OCI-M1 (cell line): Measurements from ENCODE around the gene BAIAP2L2.

ENCODE experiments used
- DNase-seq: peaks from one replicate; lab custom pipeline; 2025; lab: John Stamatoyannopoulos, UW

Gene BAIAP2L2

DNA sequence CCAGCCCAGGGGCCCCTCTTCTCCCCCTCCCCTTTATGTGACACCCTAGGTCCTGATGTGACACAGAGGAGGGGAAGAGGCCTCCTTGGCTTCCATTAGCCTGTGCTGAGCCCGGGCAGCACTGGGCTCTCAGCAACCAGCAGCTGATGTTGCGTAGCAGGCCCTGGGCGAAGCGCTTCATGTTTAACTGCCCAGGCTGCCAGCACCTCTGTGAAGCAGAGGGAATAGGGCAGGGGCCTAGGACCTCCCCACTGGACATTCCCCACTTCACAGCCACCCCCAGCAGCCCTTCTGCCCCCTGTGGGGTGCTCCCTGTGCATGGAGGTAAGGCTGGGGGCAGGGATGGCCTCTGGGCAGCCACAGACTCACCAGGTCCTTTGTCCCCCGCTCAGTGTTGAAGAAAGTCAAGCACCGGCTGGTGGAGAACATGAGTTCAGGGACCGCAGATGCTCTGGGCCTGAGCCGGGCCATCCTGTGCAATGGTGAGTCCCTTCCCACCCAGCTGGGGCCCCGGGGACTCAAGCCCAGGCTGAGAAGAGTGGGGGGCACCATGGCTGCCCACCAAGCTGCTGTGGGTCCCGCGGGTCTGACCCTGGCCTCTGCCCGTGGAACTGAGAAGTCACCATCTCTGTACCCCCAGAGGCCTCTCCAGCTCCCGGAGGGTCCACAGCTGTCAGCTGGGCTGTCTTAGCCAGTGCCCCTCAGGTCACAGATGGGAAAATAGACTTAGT lies 41.7 kb downstream of the BAIAP2L2 start:
- no peak for DNase-seq

GRCh38 chr22:38067761-38068360 lies 42.6 kb downstream of the BAIAP2L2 start:
- no peak for DNase-seq

DNA sequence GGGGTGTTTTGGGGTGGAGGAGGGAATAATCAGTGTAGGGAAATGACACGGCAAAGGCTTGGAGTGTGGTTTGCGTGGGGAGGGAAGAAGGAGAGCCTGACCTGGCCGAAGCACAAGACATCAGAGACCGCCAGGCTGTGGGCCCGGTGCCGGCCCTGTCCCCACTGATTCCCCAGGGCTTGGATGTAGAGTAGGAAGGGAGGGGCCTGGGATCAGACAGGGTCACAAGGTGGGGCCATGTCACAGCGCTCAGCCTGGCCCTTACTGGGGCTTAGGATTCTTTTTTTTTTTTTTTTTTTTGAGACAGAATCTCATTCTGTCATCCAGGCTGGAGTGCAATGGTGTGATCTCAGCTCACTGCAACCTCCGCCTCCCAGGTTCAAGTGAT lies 43.5 kb downstream of the BAIAP2L2 start:
- no peak for DNase-seq

GRCh38 chr22:38066381-38067027 lies 44.0 kb downstream of the BAIAP2L2 start:
- DNase-seq, result no peak

GRCh38 chr22:38065539-38065938 lies 44.9 kb downstream of the BAIAP2L2 start:
- no peak for DNase-seq

GRCh38 chr22:38062791-38063190 lies 47.7 kb downstream of the BAIAP2L2 start:
- no peak for DNase-seq

GRCh38 chr22:38056969-38057891 lies 53.3 kb downstream of the BAIAP2L2 start, which contains the start of gene PICK1:
Gene PICK1, plus strand, starts transcription at chr22:38057404. Its CDS starts 406 bp downstream, at chr22:38057810.
- DNase-seq, result peak; percentile 87

DNA sequence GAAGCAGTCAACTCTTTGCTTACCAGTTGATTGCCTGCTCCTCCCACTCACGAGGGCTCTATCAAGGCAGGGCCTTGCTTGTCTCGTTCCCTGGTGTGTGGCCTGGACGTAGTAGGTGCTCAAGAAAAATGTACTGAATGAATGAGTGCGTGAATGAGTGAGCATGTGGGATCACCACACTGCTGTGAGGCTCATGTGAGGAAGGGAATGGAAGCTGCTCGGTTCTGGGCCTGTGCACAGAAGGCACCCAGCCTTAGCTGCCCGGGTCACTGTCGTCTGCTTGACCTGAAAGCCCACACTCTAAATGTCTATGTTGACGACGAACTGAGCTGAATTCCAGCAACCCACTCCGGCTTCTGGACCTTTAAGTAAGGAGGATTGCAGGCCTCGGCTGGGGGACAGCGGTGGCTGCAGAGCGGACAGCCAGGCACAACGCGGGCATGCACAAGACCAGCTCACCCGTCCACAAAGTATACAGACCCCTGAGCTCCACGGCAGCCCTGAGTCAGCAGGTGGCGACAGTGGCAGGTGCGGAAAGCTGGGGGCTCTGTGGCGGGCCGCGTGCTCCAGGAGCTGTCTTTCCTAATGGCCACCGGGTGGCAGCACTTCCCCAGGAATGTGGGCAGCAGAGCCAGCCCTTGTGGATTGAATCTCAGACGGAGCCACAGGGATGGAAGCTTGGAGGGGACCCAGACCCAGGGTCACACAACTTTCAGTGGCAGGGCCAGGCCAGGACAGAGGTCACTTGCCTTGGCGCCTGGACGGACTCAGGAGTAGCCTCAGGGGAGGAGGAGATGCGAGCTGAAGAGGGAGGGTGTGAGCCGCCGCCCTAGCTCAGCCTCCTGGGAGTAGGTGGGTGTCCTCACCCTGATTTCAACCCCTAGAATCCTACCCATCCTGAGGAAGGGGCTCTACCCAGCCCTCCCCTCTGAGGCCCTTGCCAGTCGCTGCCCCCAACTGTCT lies 58.3 kb downstream of the BAIAP2L2 start:
- DNase-seq, result peak; percentile 85

GRCh38 chr22:38051261-38051660 lies 59.2 kb downstream of the BAIAP2L2 start:
- DNase-seq, result no peak

GRCh38 chr22:38050720-38051119 lies 59.8 kb downstream of the BAIAP2L2 start:
- DNase-seq, result no peak

- DNase-seq, result no peak
Measured at GRCh38 chr22:38049812-38050619, 60.5 kb downstream of the BAIAP2L2 start.

DNA sequence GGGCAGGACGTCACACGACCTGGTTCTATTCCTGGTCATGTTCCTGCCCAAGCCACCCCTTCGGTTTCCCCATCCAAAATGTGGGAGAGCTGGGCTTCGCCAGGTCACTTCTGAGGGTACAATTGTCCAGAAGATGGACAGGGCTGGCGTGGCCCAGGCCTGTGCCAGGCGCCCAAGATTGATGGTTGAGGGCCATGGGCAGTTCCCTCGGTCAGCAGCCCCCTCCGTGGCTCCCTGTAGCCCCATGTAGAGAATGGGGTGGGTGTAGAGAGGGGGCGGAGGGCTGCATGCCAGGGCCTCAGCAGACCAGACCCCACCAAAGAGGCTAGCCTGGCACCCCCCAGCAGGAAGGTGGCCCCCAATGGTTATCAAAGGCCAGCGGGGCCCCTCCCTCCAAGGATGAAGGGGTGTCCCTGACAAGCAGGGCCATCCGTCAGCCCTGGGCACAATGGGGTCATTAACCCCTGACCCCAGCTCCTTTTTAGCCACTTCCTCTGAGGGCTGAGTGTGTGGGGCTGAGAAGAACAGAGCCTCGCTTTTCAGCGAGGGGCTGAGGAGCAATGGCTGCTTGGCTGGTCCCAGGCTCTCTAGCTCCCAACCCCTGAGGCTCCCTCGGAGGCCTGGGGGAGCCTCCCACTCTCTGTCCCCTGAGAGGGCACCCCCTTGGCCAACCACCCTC lies 64.3 kb downstream of the BAIAP2L2 start:
- no peak for DNase-seq

GRCh38 chr22:38043151-38044039 lies 67.1 kb downstream of the BAIAP2L2 start:
- no peak for DNase-seq

DNA sequence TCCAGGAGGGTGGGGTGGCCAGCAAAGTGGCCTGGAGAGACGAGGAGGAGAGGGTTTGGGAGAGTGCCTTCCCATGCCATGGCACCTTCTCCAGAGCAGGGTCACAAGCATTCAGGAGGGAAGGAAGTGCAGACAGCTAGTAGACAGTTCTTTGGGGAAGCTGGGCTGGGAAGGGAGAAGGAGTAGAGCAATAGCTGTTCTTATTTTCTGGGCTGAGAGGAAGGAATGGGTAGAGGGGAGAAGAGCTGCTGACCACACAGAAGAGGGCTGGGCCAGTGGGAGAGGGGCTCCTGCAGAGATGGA lies 68.0 kb downstream of the BAIAP2L2 start:
- no peak for DNase-seq

GRCh38 chr22:38041760-38042487 lies 68.6 kb downstream of the BAIAP2L2 start:
- no peak for DNase-seq

DNA sequence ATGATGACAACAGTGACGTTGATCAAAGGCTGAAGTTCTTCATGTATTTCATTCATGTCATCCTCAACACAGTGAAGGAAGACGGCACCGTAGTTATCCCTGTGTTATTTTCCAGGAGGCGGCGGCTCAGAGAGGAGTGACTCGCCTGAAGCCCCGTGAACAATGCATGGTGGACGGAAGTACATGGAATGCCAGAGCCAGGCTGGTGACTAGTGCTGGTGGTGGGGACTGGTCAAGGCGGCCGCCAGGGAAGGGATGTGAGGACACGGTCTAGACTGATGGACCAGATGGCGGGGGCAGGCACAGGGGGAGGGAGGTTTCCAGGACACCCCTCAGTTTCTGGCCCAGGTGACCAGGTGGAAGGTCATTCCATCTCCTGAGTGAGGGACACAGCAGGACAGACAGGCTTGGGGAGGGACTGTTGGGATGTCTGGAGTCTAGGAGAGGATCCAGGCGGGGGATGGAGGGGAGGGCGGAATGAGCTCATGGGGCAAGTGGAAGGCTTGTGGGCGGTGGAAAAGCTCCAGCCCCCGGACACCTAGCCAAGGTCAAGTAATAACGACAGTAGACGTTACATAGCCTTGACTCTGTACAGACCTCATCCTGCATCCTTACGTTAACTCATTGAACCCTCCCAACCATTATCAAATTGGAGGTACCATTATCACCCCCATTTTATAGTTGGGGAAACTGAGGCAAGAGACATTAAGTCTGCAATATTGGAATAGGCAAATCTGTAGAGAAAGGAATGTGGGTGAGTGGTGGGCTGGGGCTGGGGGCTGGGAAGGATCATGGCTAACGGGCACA lies 69.3 kb downstream of the BAIAP2L2 start:
- DNase-seq, result no peak
